Measurements from ENCODE around the gene ENTPD1. TPM values are rescaled to one million over a fixed set of nuclear protein-coding genes. Genes with fewer than 3 reads are reported as not detected.
A peak's percentile ranks its signal among the peaks of the same experiment; 100 is the strongest.
"Not testable (repeated sequence)": the region's sequence is repeated elsewhere in the genome, so short reads cannot be mapped to it uniquely, and the experiment has no call there.

The ENTPD1 gene
- total RNA-seq, 1 donor from 2014 or later, result 0.20 TPM

DNA sequence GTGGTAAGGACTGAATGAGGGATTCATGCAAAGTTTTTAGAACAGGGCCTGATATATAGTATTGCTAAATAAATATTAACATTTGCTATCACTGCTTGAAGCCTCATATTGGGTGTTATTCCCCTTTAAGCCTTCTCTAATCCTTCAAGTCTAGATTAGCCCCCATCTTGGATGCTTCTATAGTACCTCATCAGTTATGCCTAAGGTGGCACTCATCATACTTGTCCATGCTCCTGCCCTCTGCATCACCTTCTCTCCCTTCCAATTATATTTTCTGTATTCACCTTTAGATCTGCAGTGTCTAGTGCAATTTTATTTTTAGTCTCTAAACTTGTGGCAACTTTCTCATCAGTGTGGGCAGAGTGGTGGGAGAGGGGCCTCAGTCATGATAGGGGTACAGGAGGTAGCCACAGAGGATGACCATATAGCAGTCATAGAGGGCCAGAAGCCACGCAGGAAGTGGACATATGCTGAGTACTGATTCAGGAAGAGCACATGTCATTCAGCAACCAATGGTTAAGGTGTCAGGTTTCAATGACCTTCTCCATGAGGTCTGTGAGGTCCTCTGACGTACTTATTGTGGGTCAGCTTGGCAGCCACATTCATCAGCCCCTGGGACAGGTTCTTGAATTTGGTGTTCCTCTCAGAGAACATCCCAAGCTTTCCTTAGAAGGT lies 2.5 kb downstream of the ENTPD1 start:
- no peak for DNase-seq (ENCODE audit: low read depth)

DNA sequence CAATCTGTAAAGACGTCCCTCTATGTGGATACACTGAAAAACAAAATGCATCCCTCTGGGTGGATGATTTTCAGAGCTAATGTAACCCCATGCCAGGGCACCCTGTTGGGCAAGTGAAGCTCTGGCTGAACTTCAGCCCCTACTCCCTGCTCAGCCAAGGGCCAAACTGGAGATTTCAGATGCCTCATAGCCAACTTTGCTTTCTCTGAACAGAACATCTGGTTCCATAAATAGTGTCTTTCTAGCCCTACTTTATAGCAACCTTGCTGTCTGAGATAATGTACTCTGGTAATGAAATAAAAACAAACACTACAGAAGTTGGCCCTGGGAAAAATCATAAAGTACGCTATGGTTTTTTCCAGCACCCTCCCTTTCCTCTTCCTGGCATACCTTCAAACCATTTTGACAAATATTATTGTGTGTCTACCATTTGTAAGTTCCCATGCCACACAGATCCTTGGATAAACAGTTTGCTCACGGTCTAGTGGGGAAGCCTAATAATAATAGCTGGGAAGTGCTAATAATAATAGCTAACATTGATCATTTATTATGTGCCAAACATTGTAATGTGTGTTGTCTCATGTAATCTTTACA lies 3.4 kb downstream of the ENTPD1 start:
- no peak for DNase-seq (ENCODE audit: low read depth)

DNA sequence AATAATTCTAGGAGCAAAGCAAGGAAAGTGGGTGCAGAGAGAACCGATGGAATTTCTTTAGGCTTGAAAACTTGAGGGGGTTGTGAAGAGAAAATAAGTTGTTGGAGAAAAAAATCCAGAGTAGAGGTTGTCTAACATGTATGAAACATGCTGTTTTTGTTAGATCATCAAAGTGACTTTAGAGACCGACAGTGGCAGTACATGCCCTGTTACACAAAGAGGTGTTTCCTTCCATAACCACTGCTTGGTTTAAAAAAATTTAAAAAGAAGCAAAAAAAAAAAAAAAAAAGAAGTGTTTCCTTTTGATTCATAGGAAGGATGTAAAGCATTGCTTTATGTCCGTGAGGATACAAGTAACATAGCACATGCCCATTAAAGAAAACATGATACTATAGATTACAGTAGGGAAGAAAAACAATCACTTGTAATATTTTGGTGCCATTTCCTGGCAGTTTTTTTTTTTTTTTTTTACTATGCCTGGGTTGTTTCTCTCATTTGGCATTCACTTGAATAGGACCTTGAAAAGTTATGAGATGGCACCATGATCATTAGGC lies 6.1 kb downstream of the ENTPD1 start:
- no peak for DNase-seq (ENCODE audit: low read depth)

DNA sequence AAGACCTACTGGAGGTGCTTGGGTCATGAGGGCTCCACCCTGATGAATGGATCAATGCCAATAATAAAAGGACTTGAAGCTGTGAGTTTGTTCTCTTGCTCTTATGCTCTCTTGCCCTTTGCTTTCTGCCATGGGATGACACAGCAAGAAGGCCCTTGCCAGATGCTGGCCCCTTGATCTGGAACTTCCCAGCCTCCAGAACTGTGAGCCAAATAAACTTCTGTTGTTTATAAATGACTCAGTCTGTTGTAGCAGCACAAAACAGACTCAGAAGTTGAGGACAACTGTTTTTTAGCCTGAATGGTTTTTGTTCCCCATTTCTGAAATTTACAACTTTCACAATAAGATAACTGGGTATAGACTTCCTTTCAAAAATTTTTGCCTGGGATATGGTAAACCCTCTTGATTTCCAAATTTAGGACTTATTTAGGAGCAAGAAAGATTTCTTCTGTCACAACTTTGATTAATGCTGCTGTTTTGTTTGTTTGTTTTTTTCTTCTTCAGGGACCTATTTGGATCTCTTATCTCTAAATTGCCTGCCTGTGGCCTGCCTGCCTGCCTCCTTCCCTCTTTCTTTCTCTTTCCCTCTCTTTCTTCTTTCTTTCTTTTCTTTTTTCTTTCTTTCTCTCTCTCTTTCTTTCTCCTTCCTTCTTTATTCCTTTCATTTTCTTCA lies 12.1 kb downstream of the ENTPD1 start:
- peak; percentile 26 for DNase-seq (ENCODE audit: low read depth)

DNA sequence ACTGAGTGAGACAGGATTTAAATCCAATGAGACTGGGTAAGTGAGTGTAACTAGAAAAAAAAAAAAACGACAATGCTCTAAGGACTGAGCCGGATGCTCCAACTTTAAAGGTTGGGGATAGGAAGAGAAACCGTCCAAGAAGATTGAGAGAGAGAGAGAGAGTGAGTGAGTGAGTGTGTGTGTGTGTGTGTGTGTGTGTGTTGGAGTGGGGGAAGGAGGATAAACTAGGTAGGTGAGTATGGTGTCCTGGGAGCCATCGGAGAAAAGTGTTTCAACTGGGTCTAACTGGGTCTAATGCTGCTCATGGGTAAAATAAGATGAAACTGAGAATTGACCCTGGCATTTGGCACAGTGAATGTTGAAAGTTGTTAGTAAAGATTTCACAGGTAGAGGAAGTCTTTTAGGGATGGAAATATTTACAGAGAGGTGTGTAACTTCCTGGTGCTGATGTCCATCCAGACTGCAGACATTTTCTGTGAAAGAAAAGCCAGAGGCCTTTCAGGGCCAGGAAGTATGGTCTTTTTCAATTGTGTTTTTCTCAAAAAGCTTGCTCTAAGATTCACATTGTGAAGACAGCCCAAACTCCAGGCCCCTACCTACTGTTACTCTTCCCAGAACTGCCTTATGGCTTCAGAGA lies 14.2 kb downstream of the ENTPD1 start:
- no peak for DNase-seq (ENCODE audit: low read depth)

DNA sequence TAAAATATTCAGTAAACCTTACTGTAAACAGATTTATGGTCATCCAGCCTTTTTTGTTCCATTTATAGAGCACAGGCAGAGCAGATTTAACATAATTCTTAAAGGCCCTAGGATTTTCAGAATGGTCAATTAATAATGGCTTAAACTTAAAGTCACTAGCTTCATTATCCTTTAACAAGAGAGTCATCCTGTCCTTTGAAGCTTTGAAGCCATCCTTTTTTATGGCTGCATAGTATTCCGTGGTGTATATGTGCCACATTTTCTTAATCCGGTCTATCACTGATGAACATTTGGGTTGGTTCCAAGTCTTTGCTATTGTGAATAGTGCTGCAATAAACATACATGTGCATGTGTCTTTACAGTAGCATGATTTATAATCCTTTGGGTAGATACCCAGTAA lies 17.5 kb downstream of the ENTPD1 start:
- DNase-seq (ENCODE audit: low read depth), result not testable (repeated sequence)

DNA sequence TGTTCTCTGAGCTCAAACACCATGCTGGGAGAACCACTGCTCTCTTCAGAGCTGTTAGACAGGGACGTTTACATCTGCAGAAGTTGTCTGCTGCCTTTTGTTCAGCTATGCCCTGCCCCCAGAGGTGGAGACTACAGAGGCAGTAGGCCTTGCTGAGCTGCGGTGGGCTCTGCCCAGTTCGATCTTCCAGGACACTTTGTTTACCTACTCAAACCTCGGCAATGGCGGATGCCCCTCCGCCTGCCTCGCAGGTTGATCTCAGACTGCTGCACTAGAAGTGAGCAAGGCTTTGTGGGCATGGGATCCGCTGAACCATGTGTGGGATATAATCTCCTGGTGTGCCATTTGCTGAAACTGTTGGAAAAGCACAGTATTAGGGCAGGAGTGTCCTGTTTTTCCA lies 21.7 kb downstream of the ENTPD1 start:
- not testable (repeated sequence) for DNase-seq (ENCODE audit: low read depth)

DNA sequence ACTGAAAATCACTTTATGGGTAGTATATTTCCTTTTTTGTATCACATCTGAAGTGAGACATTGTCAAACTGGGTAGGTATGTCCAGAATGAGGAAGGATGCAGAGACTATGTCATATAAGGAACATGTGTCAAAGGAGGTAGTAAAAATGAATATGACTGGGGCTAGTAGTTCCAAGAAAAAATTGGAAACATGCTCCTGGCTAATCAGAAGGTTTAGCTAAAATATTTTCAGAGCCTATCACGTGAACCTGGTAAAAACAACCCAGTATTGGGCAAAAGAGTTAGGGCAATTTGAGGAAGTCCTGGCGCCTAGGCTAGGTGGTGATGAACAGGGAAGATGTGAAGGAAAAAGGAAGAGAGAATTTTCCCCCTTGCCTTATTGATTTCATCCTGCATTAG lies 26.4 kb downstream of the ENTPD1 start:
- no peak for DNase-seq (ENCODE audit: low read depth)

DNA sequence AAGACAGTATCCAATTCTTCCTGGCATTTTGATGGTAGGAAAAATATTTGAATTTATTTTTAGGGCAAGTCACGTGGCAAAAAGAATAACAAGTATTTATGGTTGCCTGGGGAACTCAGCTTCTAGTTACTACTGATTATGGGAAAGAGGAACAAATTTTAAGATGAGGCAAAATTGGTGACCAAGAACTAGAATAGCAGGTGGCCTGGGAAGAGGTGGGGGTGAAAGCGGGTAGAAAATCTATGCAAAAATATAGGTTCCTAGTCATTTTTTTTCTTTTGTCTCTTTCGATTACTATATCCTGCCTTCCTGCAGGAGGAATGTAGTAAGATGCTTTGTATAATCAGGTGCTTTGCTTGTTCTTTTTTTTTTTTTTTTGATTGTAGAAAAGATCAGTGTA lies 27.8 kb downstream of the ENTPD1 start:
- no peak for DNase-seq (ENCODE audit: low read depth)

DNA sequence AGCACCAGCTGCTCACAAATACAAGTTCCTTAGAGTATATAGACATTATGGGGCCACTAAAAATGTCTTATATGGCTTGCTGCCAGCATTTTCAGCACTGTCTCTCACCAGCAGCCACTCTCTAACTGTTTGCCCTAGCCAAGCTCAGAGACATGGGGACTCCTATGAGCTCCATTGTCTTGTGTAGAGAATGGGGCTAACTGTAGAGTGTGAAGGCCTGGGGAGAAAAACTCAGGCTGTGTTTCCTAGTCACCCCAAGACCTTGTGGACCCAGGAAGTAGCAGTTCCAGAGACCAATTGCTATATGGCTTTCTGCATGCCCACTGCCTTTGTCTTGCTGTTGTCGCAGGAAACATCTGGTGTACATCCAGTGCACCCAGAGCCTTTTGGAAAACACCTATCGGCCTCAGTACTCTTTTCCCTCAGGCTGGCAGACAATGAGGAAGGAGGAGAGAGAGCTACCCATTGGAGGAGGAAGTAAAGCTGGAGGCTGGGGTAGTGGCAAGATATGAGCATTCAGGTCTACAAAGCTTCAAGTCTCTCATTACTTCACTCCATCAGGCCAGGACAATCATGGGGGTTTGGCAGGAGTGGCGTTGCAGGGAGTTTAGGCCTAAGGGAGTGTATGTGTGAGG lies 28.4 kb downstream of the ENTPD1 start:
- no peak for DNase-seq (ENCODE audit: low read depth)

DNA sequence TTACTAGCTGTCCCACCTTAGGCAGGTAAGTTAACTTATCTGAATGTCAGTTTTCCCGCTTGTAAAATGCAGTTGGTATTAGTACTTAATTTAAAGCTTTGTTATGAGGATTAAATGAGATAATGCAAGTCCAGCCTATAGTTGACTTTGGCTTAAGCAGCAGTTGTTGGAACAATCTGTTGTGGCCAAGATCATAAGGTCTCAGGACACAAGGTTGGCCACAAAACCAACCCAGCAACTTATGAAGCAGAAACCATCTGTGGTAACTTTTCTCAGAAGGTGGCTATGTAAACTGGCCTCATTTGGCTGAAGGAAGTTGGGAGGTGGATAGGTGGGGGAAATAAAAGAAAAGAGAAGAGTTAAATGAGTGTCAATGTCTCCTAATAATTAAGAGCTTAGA lies 29.4 kb downstream of the ENTPD1 start:
- DNase-seq (ENCODE audit: low read depth), result no peak

DNA sequence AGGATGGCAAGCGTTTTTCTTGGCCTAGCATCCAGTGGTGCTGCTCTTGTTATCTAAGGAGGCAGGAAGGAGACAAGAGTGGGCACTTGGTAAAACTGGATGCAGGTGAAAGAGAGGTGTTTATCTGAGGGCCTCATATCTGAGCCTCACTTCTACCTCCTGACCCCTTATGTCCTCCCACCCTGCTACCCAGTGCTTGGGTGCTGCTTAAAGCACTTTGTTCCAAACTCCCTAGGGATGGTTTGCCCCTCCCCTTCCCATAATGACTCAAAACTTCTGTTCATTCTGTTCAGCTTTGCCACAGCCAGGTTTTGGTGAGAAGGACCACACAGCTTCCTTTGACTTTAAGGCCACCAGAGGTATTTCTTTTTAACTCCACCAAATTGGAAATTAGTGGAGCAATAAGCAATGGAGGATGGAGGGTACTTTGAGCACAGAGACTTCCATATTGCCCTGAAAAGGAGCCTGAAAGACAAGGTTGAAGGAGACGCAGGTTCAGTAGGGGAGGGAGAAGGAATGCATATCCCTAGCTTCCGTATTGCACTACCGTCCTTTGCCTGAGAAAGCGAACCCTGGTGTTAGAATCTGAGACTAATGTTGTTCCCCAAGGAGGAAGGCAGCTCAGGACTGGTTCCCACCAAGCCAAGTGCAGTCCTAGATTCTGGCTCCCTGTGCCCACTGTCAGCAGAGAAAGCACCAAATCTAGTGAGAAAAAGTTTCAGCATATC lies 30.1 kb downstream of the ENTPD1 start:
- DNase-seq (ENCODE audit: low read depth), result no peak

DNA sequence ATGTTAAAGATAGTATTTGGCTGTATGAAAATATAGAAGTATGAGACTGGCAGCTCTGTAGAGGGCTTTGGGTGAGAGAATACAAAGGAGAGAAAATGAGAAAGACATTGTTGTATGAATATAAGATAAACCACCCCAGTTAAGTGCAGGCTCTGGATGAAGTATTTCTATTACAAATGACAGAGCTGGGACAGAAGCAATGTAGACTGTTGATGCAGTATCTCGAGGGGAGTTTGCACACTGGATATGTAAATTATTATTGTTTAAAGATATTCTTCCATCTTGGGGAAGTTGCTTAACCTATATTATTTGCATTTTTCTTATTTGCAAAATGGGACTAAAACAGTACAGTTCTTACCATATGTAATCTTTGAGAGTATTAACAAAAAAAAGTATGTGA lies 31.5 kb downstream of the ENTPD1 start:
- DNase-seq (ENCODE audit: low read depth), result no peak

DNA sequence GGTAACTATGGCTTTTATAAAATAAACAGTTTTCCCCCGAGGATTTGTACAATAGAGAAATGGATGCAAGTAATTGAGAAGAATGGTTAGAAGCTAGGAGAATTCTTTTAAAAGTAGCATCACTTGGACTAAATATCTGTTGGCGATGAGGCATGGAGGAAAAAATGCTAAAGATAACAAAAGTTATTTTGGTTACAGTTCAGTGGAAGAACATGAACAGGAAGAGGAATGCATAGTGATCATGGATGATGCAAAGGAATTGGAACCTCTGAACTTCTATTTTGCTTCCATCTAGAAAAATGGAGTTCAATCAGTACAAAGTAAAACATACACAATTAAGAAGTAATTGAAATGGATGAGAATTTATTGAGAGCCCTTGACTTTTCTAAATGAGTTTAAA lies 32.9 kb downstream of the ENTPD1 start:
- no peak for DNase-seq (ENCODE audit: low read depth)

DNA sequence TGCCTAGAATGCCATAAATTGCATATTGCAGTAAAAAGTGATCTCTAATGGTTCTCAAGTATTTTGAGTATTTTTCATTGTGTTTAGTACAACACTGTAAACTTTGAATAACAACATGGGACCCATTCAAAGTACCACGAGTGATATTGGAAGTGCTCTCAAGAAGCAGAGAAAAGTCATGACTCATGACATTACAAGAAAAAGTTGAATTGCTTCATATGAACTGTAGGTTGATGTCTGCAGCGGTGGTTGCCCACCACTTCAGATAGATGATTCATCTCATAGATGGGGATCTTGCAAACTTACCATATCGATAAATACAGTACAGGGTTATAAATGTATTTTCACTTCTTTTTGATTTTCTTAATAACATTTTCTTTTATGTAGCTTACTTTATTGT lies 33.9 kb downstream of the ENTPD1 start:
- no peak for DNase-seq (ENCODE audit: low read depth)

DNA sequence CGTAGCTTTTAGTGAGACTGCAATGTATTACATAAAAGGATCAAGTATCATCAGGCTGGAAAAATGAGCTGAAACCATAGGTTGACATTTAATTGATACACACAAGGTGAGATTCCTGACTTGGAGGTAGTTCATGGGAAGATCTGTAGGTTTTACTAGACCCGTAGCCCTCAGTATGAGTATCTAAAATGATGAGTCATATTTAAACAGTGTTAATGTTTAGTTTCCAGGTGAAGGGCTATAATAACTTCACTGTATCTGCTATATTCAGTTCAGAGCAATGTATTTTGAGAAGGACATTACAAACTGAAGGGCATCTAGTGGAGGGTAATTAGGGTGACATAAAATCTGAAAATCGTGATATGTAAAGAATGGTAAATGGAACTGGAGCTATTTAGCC lies 35.0 kb downstream of the ENTPD1 start:
- DNase-seq (ENCODE audit: low read depth), result peak; percentile 20

DNA sequence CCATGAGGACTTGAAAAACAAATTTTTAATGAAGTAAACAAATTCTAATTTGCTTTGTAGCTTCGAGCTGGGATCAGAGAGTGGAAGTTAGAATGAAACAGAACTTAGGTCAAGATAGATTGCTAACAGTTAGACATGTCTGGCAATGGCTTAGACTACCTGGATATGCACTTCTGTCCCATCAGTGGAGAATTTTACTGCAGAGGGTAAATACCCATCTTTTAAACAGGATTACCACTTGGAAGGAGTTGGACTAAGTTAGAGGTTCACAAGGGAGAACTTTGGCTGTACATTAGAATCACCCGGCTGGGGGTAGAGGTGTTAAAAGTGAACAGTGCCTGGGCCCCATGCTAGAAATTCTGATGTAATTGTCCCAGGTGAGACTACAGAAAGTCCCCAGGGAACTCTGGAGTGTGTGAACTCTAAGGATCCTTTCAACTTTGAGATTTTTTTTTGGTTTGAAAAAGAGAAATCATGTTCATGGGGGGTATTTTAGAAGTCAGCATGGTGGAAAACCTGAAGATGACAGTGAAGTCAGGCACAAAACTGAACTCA lies 35.5 kb downstream of the ENTPD1 start:
- no peak for DNase-seq (ENCODE audit: low read depth)

DNA sequence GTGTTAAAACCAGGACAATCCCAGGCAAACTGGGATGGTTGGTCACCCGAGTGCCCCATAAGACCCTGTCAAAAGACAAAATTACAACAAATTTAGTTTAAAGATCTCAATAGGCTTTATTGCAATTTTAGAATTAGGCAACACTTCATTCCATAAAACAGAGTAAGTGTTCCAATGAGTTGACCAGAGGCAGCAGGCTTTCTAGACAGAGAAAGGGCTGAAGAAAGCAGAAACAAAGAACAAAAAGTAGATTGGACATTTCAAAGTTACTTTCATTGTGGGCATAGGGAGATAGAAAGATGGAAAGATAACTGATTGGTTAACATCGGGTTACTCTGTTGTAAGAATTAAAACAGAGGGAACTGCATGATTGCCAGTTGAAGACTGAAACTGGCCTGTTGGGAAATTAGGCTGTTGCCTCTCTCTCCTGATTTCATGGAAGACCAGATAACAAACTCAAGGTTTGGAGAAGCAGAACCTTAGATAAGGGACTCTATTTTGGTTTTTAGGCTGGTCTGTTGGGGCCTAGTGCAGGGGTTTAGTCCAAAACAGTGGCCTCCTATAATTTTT lies 36.3 kb downstream of the ENTPD1 start:
- no peak for DNase-seq (ENCODE audit: low read depth)

DNA sequence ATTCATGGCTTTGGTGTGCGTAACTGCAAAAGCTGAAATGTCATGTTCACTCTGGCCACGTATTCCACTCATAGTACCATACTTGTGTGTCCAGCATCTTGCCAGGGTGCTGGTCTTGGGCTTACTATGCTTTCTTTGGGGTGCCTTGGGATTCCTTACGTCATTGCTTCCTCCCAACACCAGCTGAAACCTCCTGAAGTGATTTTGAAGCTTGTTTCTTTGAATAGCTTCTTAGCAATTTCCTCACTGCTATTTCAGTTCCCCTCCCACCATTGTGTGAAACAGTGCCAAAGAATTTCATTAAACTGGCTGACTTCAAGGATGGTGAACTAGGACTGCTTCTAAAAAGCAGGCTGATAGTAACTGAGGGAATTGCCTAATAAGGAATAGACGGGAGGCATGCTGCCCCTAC lies 36.9 kb downstream of the ENTPD1 start:
- peak; percentile 73 for DNase-seq (ENCODE audit: low read depth)

DNA sequence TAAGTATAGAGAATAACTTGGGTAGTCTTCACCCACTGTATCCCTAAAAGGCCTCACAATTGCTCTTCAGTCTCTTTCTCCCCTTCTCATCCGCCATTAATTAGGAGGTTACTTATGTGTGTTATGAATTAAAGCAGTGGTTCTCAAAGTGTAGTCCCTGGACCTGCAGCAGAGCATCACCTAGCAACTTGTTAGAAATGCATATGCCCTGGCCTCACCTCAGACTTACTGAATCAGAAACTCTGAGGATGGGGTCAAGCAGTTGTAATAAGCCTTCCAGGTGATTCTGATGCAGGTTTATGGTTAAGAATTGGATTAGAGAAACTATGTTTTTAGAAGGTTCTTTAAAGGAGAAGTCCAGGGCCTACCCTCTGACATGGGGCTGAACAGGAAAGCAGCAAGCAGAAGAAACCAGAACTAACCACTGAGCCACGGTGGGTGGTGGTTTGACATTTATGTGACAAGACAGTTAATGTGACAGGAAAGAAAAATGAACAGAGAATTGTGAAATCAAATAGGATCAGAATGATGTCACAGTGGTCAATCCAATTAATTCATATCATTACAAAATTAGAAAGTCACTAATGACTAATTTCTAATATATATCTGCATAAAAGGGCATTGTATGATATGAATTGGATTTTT lies 37.6 kb downstream of the ENTPD1 start:
- DNase-seq (ENCODE audit: low read depth), result no peak

All from renal cortical epithelial cell (primary cell).